SW 1271 (cell line): ENCODE data around the gene TP53RK.
A peak's percentile ranks its signal among the peaks of the same experiment; 100 is the strongest.

Experiments used
- DNase-seq, 2 experiments: peaks; one replicate each; lab custom pipeline; 2025; lab: John Stamatoyannopoulos, UW

Gene TP53RK

DNA sequence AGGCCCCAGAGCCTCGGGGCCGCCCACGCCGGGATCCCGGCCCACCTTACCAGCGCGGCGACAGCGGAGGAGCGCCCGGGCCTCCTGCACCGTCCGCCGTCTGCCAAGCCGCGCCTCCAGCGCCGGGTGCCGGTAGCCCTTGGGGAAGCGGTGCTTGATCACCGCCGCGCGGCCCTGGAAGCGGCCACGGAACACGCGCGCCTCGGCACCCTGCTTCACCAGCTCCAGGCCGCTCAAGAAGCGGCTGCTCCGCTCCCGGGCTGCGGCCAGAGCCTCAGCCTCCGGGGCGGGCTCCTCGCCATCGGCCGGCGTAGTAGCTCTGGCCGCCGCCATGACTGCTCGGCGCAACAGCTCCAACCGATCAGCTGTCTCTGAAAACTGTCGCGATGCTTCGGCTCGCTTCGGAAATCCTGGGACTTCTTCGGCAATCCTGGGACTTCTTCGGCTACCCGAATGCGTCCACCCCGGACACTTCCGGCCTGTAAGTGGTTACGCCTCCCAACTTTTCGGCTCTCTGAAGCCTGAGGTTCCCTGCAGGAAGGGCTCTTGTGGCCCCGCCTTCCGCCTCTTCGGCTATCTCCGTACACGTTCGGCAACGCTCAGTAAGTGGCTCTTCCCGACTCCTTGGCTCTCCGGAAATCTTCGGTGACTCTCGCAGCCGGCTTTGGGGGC, at the start of gene TP53RK:
TSS of gene TP53RK (minus strand) at position 363 of the 672 bp plus-strand sequence. CDS start at position 333, 30 bp downstream.
- peak; percentile 99 for DNase-seq

- DNase-seq, result no peak
These were observed 46.2 kb upstream of the TP53RK start for GRCh38 chr20:46735436-46735835.

DNA sequence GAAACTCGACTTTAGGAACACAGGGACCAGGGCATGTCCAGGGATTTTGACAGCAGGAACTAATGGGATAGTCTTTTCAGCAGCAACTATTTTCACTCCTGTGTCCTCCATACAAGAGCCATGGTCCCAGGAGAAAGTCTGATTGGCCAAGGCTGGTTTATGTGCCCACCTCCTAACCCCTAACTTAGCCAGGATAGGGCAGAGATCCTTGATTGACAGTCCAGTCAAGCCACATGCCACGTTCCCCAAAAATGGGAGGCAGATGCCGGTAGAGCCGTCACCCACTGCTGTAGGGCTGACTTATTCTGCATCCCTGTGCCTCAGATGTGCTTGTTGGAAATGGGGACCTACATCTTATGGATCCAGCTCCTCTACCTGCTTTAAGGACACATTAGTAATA, 42.5 kb upstream of the TP53RK start:
- DNase-seq, result no peak

DNA sequence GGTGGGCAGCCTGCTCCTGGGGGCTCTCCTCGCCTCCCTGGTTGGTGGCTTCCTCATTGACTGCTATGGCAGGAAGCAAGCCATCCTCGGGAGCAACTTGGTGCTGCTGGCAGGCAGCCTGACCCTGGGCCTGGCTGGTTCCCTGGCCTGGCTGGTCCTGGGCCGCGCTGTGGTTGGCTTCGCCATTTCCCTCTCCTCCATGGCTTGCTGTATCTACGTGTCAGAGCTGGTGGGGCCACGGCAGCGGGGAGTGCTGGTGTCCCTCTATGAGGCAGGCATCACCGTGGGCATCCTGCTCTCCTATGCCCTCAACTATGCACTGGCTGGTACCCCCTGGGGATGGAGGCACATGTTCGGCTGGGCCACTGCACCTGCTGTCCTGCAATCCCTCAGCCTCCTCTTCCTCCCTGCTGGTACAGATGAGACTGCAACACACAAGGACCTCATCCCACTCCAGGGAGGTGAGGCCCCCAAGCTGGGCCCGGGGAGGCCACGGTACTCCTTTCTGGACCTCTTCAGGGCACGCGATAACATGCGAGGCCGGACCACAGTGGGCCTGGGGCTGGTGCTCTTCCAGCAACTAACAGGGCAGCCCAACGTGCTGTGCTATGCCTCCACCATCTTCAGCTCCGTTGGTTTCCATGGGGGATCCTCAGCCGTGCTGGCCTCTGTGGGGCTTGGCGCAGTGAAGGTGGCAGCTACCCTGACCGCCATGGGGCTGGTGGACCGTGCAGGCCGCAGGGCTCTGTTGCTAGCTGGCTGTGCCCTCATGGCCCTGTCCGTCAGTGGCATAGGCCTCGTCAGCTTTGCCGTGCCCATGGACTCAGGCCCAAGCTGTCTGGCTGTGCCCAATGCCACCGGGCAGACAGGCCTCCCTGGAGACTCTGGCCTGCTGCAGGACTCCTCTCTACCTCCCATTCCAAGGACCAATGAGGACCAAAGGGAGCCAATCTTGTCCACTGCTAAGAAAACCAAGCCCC, 36.2 kb upstream of the TP53RK start:
- no peak for DNase-seq

GRCh38 chr20:46724343-46724959, 35.2 kb upstream of the TP53RK start:
- no peak for DNase-seq

DNA sequence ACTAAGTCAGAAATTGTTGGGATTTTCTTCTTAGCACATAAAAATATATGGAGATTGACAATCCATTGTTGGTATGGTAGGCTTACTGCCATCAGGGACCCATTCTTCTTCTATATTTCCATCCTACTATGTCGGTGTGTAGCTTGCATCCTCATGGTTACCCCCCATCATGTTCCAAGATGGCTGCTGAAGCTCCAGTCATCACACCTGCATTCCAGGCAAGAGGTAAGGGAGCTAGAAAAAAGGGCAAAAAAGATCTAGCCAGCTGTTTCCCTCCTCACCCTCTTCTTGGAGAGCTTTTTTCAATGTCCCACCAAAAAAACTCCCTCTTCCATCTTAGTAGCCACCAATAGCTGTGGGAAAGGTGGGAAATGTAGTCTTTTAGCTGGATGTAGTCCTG, 33.8 kb upstream of the TP53RK start:
- no peak for DNase-seq

DNA sequence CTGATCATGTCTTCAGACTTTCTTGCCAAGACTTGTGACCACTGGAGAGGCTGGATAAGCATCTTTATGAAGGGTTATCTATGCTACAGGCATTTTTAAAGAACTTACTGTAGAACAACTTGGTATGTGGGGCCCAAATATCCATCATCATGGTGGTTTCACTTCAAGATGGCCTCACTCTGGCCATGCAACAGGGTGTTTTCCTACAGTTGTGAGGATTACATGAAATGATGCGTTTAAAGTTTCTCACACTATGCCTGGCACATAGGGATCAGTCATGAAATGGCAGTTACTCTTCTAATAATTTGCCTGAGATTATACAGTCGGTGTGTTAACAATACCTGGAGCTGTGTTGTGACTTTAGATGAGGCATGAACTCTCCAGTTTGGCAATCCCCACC, 33.2 kb upstream of the TP53RK start:
- DNase-seq, result no peak

DNA sequence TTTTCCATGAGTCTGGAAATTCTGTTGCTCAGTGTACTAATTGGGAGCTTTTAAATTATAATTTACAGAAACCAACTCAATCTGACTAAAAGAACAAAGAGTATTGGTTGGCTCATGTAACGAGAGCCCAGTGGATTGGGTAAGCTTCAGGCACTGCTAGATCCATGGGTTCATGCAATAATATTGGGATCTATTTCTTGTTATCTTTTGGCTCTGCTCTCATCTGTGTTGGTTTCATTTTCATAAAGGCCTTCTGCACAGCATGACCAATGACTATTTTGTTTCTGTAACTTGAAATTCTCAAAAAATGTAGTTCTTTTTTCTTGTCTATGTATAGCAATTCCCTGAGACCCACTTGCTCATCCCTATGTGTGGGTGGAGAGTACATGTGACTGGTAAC, 32.2 kb upstream of the TP53RK start:
- no peak for DNase-seq

DNA sequence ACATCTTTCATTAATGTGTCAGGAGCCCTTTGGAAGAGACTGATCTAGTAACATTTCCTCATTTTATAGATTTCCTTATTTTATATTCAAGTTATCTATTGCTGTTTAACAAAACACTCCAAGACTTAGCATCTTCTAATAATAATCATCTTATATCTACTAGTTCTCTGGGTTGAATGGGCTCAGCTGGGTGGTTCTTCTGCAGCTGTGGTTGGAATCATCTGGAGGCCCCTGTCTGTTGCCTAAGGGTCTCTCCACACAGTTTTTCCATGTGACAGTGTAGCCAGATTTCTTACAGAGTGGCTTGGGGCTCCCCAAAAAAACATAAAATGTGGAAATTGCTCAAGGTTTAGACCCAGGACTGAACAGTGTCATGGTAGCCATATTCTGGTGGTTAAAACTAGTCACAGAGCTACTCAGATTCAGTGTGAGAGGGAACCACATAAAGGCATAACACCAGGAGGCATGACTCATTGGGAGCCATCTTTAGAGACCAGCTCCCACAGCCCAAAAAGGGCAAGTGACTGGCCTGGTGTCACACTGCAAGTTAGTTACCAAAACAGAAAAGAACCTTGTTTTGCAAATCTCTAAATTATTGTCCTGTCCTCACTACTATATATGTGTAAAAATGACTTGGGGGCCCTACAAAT, 31.7 kb upstream of the TP53RK start:
- no peak for DNase-seq

GRCh38 chr20:46720019-46720418, 30.8 kb upstream of the TP53RK start:
- no peak for DNase-seq

DNA sequence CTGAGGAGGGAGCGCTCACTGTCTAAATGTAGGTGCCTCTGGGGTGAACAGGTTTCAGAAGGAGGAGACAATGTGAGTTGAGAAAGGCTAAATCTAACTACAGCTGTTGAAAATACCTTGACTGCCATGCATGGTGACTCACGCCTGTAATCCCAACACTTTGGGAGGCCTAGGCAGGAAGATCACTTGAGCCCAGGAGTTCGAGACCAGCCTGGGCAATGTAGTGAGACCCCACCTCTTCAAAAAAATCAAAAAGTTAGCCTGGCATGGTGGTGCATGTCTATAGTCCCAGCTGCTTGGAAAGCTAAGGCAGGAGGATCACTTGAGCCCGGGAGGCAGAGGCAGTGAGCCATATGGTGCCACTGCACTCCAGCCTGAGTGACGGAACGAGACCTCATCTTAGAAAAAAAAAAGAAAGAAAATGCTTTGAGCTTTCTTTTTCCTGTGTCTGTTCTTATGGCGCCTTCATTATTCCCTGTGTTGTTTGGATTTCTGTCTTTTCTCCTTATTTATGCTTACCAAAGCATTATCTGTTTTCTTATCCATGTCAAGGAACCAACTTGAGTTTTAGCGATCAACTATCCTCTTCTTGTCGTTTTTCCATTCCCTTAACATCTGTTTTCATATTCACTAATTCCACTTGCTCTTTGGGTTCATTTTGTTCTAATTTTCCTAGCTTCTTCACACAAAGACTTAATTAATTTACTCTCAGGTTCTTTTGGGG, 28.7 kb upstream of the TP53RK start:
- DNase-seq, result no peak

- DNase-seq, result peak in 1 of 2 experiments; percentile 36
These were observed 26.1 kb upstream of the TP53RK start for GRCh38 chr20:46715292-46715756.

DNA sequence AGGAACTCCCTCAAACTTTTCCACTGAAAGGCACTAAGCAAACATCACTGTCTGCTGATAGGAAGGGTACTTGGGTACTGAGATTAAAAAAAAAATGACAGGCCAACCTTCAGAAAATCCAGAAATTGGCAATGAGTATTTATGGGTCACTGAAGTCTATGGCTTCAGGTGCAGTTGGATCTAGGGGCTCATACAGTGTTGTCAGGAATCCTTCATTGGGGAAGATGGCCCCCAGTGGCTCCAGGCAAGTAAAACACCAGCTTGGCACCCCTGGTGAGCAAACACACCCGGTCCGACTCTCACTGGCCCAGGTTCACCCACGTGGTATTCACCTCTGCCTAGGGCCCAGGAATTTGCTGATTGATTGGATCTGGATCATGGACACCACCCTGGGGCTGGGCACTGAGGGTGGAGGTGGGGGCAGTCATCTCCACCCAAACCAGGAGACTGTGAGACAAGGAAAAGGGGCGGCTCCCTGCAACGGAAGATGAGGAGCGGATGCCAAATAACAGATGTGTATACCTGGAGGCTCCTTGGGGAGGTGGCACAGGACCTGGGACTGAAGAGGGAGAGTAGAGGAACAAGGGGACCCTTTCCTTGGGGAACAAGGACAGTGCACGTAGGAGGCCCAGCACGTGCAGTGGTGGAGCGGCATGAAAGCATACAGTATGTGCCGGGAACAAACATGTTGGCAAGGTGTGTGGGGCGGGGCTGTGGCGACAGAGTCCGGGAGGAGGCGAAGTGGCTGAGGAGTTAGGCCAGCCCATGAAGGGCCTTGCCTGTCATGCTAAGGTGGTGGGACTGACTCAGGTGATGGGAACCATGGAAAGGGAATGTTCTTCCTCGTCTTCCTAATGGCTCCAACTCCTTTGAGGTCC, 25.0 kb upstream of the TP53RK start:
- no peak for DNase-seq

- DNase-seq, result no peak
These were observed 22.9 kb upstream of the TP53RK start for GRCh38 chr20:46712056-46712636.

GRCh38 chr20:46710153-46710913, 21.1 kb upstream of the TP53RK start:
- no peak for DNase-seq

DNA sequence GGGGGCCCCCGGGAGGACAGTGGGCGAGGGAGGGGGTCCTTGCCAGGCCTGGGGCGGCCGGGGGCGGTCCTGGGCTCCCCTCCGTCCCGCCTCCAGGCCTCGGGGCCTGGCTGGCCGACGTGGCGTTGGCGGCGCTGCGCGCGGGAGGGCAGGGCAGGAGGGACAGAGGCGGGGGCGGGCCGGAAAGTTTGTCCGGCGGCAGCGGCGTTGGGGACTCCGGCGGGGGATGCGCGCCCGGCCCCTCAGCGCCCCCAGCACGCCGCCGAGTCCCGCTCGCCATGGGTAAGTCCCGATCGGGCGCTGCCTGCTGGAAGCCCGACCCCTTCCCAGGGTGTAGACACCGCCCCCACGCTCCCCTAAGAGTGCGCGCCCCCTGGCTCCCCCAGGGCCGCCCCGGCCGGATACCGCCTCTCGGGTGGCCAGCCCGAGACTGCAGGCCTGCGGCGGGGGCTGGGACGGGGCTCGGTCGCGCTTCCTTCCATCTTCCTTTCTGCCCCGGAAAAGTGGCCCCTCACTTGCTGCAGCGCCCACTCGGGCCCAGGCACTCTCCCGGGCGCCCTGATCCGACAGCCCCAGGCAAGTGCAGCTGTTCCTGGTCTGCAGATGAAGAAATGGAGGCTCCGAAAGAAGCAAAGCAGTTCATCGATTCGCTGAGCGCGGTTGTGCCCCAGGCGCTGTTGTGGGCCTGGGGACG, 20.4 kb upstream of the TP53RK start, which contains the start of gene SLC2A10:
TSS of gene SLC2A10 (plus strand) at position 191 of the 694 bp plus-strand sequence. CDS start at position 279, 88 bp downstream.
- DNase-seq, result peak in 1 of 2 experiments; percentile 42

- DNase-seq, result no peak
These were observed 19.8 kb upstream of the TP53RK start for GRCh38 chr20:46709055-46709458.

DNA sequence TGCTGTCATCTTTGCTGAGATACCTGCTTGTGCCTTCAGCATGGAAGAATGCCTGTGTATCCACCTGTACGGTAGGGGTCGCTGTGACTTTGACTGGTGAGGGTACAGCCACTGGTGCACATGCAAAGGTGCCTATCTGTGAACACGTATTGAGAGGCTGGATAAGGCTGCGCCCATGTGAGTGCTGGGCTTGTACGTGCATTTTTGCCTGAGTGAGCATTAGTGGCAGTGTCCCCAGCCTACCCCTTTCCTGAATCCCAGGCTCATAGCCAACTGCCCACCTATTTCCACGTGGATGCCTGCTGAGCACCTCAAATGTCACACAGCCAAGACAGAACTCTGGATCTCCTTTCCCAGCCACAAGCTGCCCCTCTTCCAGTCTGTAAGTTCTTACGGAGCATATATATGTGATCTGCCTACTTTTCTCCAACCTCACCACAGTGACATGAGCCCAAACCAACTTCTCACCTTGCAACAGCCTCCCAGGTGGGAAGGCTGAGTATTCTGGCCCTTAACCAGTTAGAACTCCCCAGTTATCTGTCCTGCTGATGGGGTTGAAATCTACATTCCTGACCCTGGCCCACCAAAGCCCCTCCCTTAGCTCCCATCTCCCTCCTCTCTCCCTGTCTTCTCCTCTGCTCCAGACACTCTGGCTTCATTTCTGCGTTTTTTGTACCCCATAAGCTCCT, 19.1 kb upstream of the TP53RK start:
- no peak for DNase-seq
